Transverse colon (tissue), 3 donors: Measurements from ENCODE around the gene BST2.

ENCODE experiments used
- POLR2A ChIP-seq: fragments of 450-650 bp; IDR thresholded peaks from one replicate; pipeline ENCODE4 v1.6.1; 2016; ENCODE audit warnings: antibody characterized with exemption, mild to moderate bottlenecking, moderate library complexity
- TF ChIP-seq, protein P1 (sequence below), 5 experiments: fragments of 200-600 bp in 3 of 5; fragments of 450-650 bp in 2 of 5; sonication (generic) in 3 of 5; IDR thresholded peaks; 1 replicate in 2 of 5; 2 replicates in 3 of 5; pipeline ENCODE4 v1.5.1; 2016 to 2017; ENCODE audit warnings: antibody characterized with exemption in 5 of 5, inconsistent platforms in 3 of 5, mild to moderate bottlenecking in 2 of 5, moderate library complexity in 1 of 5

DNA sequence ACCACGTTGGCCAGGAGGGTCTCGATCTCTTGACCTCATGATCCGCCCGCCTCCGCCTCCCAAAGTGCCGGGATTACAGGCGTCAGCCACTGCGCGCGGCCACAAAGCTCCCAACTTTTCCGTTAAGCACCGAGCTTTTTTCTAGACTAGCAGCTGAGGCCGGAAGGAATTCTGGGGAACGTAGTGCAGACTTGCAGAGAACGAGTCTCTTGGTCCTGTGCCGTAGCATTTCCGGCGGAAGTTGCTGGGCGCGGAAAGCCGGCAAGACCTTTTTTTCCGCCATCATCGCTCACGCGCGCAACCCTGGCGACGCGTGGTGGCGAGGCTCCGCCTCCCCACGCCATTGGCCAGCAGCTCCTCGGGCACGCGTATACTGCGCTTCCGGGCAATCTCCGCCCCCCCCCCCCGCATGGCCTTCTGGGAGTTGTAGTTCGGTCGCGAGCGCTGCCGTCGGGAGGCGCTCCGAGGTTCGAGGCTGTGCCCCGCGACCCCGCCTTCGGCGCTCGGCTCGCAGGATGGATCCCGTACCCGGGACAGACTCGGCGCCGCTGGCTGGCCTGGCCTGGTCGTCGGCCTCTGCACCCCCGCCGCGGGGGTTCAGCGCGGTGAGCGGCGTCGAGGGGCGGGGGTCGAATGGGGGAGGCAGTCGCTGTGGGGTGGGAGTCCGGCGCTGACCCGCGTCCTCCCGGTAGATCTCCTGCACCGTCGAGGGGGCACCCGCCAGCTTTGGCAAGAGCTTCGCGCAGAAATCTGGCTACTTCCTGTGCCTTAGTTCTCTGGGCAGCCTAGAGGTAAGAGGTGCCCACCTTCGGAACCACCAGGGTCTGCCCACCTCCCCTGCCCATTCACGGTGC, 14.4 kb upstream of the BST2 start, which contains the start of gene MVB12A:
- TF ChIP-seq, protein P1, sequence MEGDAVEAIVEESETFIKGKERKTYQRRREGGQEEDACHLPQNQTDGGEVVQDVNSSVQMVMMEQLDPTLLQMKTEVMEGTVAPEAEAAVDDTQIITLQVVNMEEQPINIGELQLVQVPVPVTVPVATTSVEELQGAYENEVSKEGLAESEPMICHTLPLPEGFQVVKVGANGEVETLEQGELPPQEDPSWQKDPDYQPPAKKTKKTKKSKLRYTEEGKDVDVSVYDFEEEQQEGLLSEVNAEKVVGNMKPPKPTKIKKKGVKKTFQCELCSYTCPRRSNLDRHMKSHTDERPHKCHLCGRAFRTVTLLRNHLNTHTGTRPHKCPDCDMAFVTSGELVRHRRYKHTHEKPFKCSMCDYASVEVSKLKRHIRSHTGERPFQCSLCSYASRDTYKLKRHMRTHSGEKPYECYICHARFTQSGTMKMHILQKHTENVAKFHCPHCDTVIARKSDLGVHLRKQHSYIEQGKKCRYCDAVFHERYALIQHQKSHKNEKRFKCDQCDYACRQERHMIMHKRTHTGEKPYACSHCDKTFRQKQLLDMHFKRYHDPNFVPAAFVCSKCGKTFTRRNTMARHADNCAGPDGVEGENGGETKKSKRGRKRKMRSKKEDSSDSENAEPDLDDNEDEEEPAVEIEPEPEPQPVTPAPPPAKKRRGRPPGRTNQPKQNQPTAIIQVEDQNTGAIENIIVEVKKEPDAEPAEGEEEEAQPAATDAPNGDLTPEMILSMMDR (IDR thresholded peaks at IDR 0.05): no peak
- no peak for TF ChIP-seq POLR2A
